Cardiac muscle cell (in vitro differentiated cells and primary cell): ENCODE results near the gene HEPHL1. TPM values are rescaled to one million over a fixed set of nuclear protein-coding genes. Genes with fewer than 3 reads are reported as not detected.

Experiments
- DNase-seq, 2 donors: peaks; one replicate each; pipeline versions ENCODE4 v3.0.0 to v3.0.0-alpha.2; 2010 to 2017; ENCODE audit warnings: low read depth in 1 of 2, low spot score in 1 of 2
- H3K27ac ChIP-seq: fragments of 200-600 bp; sonication (generic); 2 replicates; pipeline ENCODE4 v1.5.1; 2016
- H3K27me3 ChIP-seq: fragments of 200-600 bp; sonication (generic); 2 replicates; pipeline ENCODE4 v1.6.0; 2016; ENCODE audit warnings: control low read depth
- H3K36me3 ChIP-seq: fragments of 200-600 bp; sonication (generic); 2 replicates; pipeline ENCODE4 v1.5.1; 2016; ENCODE audit warnings: control low read depth
- H3K4me1 ChIP-seq: fragments of 200-600 bp; sonication (generic); 2 replicates; pipeline ENCODE4 v1.8.1; 2017; ENCODE audit warnings: low read depth, mild to moderate bottlenecking, mixed run types
- H3K4me3 ChIP-seq: fragments of 200-600 bp; sonication (generic); 2 replicates; pipeline ENCODE4 v1.5.1; 2016; ENCODE audit warnings: mild to moderate bottlenecking
- H3K9me3 ChIP-seq: fragments of 200-600 bp; sonication (generic); 2 replicates; pipeline ENCODE4 v1.5.1; 2017; ENCODE audit warnings: low read depth, mild to moderate bottlenecking, control low read depth
- CTCF ChIP-seq: IDR thresholded peaks from 2 replicates; pipeline ENCODE4 v1.5.1; 2012; ENCODE audit warnings: low read depth, mild to moderate bottlenecking, low read length
- polyA plus RNA-seq: library from polyadenylated mRNA; unstranded; fragments of >200 nt; fragmentation: Nextera tagmentation; extraction: Ambion mirVana; gene quantifications from 2 replicates; pipeline ENCODE4 v1.2.1, GENCODE V29; 2016
- total RNA-seq: library from RNA; depleted of rRNA; stranded (reverse); fragments of >200 nt; gene quantifications from 2 replicates; pipeline ENCODE4 v1.2.3, GENCODE V29; 2016

The HEPHL1 gene
- total and polyA plus RNA-seq, 2 experiments from 2014 or later = not detected

DNA sequence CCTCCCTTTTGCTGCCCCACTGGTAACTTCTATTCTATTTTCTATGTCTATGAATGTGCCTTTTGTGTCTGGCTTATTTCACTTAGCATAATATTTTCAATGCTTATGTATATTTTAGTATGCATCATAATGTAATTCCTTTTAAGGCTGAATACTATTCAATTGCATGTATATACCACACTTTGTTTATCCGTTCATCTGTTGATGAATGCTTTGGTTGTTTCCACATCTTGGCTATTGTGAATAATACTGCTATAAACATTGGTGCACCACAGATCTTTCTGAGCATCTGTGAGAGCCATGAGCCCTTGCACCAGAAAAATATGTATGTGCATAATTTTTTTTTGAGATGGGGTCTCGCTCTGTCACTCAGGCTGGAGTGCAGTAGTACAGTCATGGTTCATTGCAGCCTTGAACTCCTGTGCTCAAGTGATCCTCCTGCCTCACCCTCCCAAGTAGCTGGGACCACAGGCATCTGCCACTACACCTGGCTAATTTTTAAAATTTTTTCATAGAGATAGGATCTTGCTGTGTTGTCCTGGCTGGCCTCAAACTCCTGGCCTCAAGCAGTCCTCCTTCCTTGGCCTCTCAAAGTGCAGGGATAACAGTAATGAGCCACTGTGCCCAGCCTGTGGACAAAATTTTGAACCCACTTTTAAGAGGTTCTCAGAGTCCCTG lies 27.0 kb downstream of the HEPHL1 start:
- Histone ChIP-seq H3K36me3 (no peaks in the 10 kb centered on the region), H3K4me3 (no peak overlapping the region), H3K27me3 (no peaks in the 10 kb centered on the region), H3K9me3 (no peaks in the 10 kb centered on the region), H3K4me1 (no peaks in the 10 kb centered on the region), H3K27ac (no peak overlapping the region)
- no peak for TF ChIP-seq CTCF
- DNase-seq = no peak

DNA sequence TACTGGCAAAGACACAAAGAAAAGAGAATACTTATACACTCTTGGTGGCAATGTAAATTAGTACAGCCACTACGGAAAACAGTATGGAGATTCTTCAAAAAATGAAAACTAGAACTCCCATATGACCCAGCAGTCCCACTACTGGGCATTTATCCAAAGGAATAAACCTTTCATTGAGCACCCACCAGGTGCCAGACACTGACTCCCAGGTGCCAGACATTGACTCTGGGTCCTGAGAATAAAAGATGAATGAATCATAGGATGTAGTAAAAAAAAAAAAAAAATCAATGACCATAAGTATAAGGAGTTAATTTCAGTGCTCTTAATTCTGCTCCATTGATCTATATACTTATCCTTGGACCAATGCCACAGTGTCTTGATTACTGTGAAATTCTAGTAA lies 28.2 kb downstream of the HEPHL1 start:
- H3K36me3 ChIP-seq = no peaks in the 10 kb centered on the region
- no peak for TF ChIP-seq CTCF
- no peak overlapping the region for H3K27ac ChIP-seq
- no peaks in the 10 kb centered on the region for H3K4me1 ChIP-seq
- DNase-seq = no peak
- H3K4me3 ChIP-seq = no peak overlapping the region
- no peaks in the 10 kb centered on the region for H3K9me3 ChIP-seq
- H3K27me3 ChIP-seq = no peaks in the 10 kb centered on the region

DNA sequence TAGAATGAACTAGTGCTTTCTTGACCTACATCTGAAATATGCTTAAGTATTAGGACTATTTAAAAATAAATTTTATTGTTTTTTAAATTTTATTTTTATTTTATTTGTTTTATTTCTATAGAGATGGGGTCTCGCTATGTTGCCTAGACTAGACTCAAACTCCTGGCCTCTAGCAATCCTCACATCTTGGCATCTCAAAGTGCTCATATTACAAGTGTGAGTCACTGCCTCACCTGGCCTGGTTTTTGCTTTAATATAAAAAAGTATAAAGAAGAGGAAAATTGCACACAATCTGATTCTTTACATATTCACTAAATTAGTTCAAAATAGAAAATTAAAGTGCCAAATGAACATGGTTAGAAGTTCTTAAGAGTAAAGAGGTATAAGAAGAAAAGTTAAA lies 37.5 kb downstream of the HEPHL1 start:
- TF ChIP-seq CTCF = no peak
- DNase-seq = no peak
- H3K4me3 ChIP-seq = no peak overlapping the region
- no peak overlapping the region for H3K27ac ChIP-seq
- no peaks in the 10 kb centered on the region for H3K9me3 ChIP-seq
- H3K27me3 ChIP-seq = no peaks in the 10 kb centered on the region
- H3K36me3 ChIP-seq = no peaks in the 10 kb centered on the region
- H3K4me1 ChIP-seq = no peaks in the 10 kb centered on the region

DNA sequence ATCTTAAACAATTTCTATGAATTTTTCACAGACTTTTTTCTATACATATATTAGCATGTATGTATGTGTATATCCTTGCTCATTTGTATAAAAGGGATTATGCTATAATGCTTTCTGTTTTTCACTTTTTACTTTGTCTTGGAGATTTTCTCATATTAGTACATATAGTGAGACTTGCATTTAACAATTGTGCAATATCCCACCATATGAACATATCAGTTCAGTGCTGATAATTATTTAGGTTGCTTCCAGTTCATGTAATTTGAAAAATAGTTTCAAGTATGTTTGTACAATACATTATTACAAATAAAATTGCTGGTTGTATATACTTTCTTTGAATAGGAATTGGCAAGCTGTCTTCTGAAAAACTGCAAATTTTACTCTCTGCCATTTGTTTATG lies 37.9 kb downstream of the HEPHL1 start:
- Histone ChIP-seq H3K36me3 (no peaks in the 10 kb centered on the region), H3K27ac (no peak overlapping the region), H3K9me3 (no peaks in the 10 kb centered on the region), H3K27me3 (no peaks in the 10 kb centered on the region), H3K4me3 (no peak overlapping the region), H3K4me1 (no peaks in the 10 kb centered on the region)
- no peak for DNase-seq
- no peak for TF ChIP-seq CTCF

DNA sequence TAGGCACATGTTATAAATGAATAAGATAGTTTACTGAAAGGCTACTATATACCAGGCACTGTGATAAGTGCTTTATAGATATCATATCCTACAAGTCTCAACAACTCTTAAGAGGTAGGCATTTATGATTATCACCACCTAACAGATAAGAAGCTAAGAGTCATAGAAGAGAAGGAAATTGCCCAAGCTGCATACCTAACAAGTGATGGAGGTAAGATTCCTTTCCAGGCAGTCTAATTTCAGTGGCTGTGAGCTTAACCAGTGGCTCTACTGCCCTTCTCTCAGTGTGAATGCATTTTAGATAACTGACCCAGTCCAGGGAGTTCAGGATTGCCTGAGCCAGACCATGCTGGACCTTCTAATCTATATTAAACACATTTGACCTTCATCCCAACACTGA lies 39.2 kb downstream of the HEPHL1 start:
- no peak for TF ChIP-seq CTCF
- no peaks in the 10 kb centered on the region for H3K4me1 ChIP-seq
- DNase-seq = peak; percentile 1 to 23

More for the DNA sequence above, 39.2 kb downstream of the HEPHL1 start:
- Histone ChIP-seq H3K27me3 (no peaks in the 10 kb centered on the region), H3K9me3 (no peaks in the 10 kb centered on the region), H3K36me3 (no peaks in the 10 kb centered on the region), H3K27ac (no peak overlapping the region), H3K4me3 (no peak overlapping the region)
